ENCODE measurements around the gene HAT1.

Gene HAT1

DNA sequence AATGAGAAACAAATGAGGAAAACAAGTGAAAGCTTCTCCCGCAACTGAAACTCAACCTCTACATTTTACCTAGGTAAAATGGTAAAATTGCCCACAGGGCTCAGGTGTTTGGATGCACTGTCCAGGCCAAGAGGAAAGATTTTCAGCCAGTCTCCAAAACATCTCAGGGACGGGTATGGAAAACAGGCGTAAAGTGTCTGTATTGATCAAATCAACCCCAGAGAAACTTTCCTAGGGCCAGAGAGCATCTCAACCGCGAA lies 361 bp upstream of the HAT1 start:
- no peak for DNase-seq

DNA sequence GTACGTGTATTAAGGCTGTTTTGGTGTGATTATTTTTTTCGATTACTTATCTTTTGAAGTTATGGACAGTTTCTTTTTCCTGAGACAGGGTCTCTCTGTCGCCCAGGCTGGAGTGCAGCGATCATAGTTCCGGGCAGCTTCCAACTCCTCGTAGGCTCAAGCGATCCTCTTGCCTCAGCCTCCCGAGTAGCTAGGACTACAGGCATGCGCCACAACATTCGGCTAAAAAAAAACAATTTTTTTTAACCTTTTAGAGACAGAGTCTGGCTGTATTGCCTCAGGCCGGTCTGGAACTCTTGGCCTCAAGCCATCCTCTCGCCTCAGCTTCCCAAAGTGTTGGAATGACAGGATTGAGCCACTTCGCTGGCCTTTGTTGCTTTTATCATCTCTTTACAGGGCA lies 945 bp downstream of the HAT1 start:
- no peak for DNase-seq

DNA sequence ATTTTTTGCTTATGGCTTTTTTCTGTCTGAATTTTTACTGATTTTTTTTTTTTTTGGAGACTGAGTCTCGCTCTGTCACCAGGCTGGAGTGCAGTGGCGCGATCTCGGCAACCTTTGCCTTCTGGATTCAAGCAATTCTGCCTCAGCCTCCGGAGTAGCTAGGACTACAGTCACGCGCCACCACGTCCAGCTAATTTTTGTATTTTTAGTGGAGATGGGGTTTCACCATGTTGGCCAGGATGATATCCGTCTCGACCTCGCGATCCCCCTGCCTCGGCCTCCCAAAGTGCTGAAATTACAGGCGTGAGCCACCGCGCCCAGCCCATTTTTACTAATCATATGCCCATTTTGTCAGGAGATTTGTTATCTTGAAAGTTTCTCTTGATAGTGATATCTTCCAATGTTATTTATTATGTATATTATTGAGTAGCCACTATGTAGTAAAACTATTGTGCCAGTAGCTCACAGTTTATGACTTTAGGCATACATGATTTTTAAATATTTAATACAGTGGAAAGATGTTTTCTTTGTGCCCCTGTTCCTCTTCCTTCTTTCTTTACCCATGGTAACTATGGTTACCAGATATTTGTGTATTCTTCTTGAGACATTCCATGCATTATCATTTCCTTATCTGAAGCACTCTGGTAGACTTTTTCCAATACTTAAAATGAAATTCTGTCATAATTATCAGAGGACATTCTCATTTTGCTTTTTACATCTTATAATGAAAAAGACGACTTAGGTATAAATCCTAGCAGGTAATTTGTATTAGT lies 2.1 kb downstream of the HAT1 start:
- no peak for DNase-seq

DNA sequence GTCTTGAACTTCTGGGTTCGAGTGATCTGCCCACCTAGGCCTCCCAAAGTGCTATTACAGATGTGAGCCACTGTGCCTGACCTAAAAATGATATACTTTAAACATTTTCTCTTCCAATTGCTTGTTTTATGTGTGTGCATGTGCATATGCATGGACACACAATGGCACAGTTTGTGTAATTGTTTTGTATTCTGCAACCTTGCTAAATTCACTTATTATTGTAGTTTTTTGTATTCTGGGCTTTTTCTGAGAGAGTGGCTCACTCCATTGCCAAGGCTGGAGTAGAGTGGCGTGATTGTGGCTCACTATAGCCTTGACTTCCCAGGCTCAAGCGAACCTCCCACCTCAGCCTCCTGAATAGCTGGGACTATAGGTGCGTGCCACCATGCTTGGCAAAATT lies 8.1 kb downstream of the HAT1 start:
- DNase-seq, result no peak

DNA sequence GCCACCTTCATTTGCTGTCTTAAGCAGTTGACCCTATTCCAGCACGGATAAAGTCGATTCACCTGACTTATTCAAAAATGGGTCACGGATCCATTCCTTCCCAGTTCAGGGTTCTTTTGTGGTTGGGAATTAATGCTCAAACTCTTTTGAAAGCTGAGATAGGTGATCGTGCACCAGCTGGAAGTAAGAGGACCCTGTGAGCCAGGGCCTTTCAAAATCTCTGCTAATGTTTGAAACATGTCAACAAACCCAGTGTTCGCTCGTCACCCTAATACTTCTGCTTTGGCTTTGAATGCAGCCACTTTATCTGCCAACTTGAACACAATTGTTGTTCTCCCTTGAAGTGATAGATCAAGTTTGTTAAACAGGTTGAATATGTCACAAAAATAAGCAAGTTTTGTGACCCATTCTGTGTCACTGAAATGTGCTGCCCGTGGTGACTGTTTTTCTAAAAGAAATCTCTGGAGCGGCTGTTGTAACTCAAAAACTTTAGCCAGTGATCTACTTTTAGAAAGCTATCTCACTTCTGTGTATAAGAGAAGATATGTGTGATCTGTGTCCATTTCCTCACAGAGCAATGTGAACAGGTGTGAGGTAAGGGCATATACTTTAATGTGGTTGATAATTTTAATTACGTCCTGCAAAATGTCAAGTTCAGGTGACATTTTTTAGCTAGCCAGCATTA lies 16.9 kb downstream of the HAT1 start:
- DNase-seq, result no peak

DNA sequence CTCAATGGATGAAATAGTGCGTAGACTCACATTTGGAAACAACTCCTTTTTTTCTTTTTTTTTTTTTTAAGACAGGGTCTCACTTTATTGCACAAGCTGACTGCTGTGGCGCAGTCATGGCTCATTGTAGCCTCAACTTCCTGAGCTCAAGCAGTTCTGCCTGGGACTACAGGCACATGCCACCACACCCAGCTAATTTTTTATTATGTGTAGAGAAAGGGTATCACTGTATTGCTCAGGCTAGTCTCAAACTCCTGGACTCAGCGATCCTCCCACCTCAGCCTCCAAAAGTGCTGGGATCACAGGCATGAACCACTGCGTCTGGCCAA lies 17.4 kb downstream of the HAT1 start:
- DNase-seq, result no peak

DNA sequence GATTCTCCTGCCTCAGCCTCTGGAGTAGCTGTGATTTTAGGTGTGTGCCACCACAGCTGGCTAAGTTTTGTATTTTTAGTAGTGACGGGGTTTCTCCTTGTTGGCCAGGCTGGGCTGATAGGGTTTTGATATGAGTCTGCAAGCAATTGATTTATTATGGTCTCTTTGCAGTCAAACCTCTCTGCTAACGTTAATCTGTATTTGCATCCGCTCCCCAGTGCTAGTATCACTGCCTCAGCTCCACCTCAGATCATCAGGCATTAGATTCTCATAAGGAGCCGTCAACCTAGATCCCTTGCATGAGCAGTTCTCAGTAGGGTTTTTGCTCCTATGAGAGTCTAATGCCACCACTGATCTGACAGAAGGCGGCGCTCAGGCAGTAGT lies 19.0 kb downstream of the HAT1 start:
- DNase-seq, result no peak

DNA sequence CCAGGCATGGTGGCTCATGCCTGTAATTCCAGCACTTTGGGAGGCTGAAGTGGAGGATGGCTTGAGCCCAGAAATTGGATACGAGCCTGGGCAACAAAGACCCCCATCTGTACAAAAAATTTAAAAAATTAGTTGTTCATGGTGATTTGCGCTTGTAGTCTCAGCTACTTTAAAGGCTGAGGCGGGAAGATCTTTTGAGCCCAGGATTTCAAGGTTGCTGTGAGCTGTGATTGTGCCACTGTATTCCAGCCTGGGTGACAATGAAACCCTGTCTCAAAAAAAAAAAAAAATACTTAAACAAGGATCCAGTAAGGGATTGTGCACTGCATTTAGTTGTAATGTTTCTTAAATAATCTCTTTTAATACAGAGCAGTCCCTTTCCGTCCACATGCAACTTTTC lies 21.6 kb downstream of the HAT1 start:
- no peak for DNase-seq

DNA sequence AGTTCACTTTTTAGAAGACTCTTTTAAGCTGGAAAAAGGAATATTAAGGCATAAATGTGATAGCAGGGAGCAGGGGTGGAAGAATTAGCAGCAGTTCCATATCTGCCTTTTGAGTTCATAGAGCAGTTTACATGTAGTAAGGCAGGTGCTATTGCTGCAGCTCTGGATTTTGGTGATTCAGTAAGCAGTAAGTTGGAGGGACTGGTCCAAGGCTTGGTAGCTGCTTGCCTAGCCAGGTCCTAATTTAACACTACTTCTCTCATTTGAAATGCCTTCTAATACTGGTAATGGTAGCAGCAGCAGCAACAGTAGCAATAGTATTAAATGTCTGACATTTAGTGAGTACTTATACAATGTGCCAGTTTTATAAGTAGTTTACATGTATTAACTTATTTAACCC lies 30.0 kb downstream of the HAT1 start:
- DNase-seq, result no peak

DNA sequence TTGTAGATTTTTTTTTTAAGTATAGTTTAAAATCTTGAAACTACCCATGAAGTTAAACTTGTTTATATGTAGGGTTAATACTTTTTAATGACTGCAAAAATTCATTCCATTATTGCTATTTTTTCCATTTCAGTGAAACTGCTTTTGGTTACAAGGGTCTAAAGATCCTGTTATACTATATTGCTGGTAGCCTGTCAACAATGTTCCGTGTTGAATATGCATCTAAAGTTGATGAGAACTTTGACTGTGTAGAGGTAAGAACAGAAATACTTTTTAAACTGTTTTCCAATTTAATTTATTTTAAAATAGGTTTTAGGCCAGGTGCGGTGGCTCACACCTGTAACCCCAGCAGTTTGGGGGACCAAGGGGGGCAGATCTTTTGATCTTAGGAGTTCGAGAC lies 30.5 kb downstream of the HAT1 start:
- no peak for DNase-seq

DNA sequence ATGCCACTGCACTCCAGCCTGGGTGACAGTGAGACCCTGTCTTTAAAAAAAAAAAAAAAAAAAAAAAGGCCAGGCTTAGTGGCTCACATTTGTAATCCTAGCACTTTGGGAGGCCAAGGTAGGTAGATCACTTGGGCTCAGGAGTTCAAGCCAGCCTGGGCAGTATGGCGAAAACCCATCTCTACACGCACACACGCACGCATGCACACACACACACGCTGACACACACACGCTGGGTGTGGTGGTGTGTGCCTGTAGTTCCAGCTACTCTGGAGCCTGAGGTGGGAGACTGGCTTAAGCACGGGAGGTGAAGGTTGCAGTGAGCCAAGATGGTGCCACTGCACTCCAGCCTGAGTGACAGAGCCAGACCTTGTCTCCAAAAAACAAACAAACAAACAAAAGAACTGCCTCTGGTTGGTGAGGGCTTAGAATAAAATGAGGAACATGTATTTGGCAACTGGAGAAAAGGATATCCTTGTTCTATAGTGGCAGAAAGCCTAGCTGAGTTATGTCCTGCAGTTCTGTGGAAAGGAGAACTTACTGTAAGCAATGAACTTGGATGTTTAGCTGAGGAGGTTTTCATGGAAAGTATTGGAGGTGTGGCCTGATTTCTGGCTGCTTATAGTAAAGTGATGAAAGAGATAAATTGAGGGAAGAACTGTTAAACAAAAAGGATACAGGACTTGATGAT lies 34.0 kb downstream of the HAT1 start:
- no peak for DNase-seq

DNA sequence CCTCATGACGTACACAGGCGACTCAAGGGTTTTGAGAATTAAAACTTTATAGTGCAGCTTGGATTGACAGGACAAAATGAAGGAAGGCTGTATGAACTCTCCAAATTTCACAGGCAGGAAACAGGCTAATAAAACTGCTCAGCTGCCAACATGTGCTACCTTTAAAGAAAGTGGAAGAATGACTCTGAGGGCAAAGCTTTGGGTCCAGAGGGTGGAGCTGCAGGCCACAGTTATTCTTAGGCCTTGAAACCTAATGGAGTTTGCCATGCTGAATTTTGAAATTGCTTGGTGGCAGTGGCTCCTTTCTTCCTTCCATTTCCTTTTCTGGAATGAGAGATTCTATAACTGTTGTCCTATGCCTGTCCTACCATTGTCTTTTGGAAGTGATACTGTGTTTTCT lies 34.8 kb downstream of the HAT1 start:
- peak; percentile 7 for DNase-seq

DNA sequence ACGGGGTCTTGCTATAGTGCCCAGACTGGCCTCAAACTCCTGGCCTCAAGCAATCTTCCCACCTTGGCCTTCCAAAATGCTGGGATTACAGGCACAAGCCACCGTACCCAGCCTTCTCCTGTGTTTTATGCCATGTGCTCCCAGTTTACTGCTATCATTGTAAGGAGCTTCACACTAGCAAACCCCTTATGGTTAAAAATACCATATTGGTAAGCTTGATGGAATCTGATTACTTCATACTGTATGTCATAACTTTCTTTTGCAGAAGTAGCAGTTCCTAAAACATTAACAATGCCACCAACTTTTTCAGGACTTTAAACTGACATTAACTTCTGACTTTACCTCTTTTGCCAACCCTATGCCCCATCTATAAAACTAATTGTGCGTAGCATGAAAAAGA lies 36.2 kb downstream of the HAT1 start:
- DNase-seq, result no peak

DNA sequence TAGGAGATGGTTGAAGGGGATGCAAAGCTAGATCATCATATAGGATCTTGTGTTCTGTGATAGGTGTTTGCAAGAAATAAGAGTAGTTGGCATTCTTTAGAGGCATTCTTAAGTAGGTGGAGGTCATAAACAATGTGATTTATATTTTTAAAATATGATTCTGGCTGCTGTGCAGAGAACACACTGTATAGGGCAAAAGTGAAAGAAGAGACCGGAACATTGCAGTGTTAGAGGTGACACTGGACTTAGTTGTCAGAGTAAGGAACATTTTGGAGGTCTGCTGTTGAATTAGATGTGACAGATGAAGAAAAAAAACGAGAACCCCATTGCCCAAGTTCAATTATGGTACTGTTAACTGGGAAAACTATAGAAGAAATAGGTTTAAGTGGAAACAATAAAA lies 37.7 kb downstream of the HAT1 start:
- no peak for DNase-seq

DNA sequence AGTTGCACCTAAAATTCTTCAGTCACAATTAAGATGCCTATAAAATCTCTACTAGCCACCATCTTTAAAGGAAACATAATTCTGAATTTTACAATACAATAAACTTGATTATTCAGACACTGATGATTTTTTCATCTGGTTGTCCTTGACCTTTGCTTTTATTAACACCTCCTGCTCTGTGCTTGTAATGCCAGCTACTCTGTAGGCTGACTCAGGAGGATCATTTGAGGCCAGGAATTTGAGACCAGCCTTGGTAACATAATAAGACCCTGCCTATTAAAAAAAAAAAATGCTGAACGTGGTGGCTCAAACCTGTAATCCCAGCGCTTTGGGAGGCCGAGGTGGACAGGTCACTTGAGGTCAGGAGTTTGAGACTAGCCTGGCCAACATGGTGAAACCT lies 38.3 kb downstream of the HAT1 start:
- DNase-seq, result no peak

DNA sequence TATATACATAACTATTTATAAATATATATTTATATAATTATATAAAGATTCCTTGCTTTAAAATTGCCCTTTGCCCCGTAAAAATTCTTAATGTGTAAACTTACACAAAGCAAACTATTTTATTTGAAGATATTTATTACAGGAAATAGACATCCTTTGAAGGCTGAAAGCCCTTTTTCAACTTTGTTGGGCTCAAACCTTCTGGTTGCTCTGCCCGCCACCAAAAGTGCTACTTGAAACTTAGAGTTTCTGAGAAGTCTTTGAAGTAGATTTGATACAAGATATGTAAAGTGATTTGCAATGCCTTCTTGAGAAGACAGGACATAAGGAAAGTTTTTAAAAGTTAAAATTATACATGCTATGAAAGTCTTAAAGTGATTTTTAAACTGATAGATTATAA lies 40.9 kb downstream of the HAT1 start:
- no peak for DNase-seq

DNA sequence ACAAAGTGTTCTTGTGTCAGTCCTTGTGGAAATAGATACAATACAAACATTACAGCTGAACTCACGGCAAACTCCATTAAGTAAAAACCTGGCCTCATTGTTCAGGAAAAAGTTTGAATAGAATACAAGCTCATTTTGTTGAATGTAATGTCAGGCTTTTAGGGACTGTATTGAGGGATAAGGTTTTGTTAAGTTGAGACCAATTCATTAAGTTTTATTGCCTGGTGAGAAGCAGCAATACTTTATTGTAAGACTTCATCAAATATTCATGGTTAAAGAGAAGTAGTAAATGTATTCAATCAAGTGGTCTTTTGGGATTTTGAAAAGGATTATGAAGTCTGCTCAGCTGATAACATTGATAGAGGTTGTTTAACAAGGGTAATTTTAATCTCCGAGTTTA lies 42.0 kb downstream of the HAT1 start:
- no peak for DNase-seq

DNA sequence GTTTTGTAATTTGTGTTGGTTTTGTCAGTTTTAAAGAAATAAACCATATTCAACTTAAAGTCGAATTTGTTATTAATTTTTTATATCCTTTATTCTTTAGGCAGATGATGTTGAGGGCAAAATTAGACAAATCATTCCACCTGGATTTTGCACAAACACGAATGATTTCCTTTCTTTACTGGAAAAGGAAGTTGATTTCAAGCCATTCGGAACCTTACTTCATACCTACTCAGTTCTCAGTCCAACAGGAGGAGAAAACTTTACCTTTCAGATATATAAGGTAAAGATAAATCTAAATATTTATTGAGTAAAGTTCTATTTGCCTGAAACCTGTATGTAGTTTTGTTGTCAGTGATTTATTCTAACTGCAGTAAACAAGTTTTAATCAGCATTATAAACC lies 43.0 kb downstream of the HAT1 start:
- DNase-seq, result no peak

DNA sequence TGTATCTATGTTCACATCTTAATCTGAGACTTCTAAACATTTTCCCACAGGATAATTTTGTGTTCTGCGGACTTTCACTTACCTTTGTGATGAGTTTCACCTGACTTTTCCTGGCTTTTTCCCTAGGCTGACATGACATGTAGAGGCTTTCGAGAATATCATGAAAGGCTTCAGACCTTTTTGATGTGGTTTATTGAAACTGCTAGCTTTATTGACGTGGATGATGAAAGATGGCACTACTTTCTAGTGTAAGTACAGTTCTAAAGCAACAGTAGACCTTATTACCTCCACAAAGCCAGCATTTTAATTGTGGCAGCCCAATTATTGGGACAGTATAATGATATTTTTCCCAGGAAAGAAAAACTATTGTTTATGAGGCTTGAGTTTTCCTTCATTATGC lies 43.4 kb downstream of the HAT1 start:
- no peak for DNase-seq

DNA sequence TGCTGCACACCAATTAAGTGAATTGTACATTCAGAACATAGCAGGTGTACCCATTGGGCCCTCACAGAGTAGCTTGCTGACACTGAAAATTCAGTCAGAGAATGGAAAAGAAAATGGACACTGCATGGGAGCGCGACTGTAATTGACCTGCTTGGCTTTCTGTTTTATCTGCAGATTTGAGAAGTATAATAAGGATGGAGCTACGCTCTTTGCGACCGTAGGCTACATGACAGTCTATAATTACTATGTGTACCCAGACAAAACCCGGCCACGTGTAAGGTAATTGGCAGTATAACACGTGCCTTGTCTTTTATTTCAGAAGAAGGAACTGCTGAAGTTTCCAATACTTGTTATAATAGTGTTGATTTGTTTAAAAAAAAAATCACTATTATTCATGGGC lies 44.0 kb downstream of the HAT1 start:
- DNase-seq, result no peak

DNA sequence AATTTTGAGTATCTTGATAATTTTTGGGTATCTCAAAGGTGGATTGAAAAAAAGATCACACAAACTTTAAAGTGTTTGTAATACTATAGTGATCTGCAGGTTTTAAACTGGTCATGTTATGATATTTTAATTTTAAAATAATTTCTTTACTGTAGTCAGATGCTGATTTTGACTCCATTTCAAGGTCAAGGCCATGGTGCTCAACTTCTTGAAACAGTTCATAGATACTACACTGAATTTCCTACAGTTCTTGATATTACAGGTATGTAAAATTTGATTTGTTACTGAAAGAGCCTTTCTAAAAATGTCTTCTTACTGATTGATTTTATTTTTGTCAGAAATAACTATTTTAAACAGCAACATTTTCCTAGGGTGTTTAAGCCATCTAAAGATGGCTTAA lies 44.4 kb downstream of the HAT1 start:
- DNase-seq, result no peak

DNA sequence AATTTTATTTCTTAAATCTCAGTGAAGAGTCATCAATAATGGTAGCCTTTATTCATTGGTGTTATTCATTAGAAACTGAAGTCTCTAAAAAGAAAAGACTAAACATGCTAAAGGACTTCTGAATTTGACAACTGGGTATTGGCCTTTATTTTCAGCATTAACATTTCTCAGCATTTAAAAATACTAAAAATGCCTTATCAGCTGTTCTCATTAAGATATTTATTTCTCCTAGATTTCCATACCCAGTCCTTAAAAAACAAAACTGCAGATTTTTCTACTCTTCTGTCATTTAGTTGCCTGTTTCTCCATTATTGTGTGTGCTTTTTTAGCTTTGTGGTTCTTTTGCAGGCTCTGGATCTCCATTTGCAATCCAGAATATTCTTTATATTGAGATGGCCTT lies 46.2 kb downstream of the HAT1 start:
- no peak for DNase-seq

DNA sequence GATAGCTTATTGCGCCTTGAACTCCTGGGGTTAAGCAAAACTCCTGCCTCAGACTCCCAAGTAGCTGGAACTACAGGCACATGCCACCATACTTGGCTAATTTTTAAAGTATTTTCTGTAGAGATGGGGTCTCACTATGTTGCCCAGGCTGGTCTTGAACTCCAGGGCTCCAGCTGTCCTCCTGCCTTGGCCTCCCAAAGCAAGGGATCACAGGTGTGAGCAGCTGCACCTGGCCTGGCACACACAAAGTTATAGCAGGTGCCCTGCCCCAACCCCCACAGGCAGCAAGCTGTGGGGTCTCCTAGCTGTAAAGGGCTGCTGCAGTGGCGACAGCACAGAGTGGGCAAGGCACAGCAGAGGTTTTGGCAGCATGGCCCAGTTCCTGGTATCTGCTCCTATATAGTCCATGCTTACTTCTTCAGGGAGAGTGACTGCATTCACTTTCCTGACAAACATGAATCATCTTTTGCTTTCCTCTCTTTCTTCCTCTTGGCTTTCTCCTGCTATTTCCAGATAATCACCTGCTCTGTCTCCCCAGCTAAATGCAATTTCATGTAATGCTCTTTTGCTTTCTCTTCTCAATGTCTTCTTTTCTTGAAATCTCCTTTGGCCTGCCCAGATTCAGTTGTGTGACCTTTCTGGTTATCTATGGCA lies 50.2 kb downstream of the HAT1 start:
- no peak for DNase-seq

DNA sequence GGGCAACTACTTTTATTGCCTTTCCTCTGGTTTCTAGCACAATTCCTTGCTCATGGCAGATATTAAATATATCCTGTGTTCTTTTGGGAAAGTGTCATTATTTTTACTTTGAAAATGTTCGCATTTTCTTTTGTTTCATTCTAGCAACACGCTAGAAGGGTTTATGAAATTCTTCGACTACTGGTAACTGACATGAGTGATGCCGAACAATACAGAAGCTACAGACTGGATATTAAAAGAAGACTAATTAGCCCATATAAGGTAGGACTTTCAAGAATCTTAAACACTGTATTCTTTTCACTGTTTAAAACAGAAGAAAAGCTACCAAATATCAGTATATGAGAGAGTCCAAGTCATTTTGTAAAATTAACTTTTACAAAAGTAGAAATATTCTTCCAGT lies 56.8 kb downstream of the HAT1 start:
- no peak for DNase-seq
